Measurements from ENCODE around the gene SERPING1. TPM values are rescaled to one million over a fixed set of nuclear protein-coding genes. Genes with fewer than 3 reads are reported as not detected.

SERPING1 gene
- total and polyA plus RNA-seq, 2 of the 13 experiments (the other 11 are each of a cell fraction or from before 2014, with no cell fraction given), result 2.0 to 10.4 TPM

DNA sequence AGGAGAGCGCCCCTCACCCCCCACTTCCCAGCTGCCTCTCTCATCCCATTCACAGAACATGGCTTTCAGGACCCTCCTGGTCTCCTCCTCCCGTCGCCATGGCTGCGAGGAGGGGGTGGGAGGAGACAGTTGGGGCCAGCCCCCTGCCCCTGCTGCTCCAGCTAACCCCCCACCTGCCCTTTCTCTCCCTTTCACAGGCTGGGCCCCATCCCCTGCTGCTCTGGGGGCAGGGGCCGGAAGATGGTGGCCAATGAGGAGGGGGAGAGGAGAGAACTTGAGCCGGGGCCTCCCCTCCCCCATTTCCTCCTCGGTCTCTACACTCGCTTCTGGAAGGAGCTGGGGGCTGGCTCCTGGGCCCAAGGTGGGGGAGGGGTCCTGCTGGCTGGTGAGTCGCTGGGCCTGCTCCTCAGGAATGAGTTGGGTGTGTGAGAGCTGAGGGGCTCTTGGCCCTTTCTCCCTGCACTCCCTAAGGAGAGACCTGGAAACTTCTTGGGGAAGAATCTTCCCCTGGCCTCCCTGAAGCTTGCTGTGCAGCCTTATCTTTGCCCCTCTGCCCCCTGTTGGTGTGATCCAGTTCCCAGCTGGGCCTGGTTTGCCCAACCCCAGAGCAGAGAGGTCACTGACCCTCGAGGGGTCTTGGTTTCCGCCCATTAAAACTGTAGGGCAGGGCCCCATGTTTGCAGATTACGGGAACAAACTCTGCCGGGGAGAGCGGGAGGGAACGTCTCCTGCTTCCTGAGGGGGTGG lies 42.0 kb downstream of the SERPING1 start (continued):
- TF ChIP-seq ZNF660 (CRISPR knock-in tag; IDR thresholded peaks at IDR 0.05; ENCODE audit: borderline replicate concordance, low read depth), result no peak
- TF ChIP-seq, protein P1, sequence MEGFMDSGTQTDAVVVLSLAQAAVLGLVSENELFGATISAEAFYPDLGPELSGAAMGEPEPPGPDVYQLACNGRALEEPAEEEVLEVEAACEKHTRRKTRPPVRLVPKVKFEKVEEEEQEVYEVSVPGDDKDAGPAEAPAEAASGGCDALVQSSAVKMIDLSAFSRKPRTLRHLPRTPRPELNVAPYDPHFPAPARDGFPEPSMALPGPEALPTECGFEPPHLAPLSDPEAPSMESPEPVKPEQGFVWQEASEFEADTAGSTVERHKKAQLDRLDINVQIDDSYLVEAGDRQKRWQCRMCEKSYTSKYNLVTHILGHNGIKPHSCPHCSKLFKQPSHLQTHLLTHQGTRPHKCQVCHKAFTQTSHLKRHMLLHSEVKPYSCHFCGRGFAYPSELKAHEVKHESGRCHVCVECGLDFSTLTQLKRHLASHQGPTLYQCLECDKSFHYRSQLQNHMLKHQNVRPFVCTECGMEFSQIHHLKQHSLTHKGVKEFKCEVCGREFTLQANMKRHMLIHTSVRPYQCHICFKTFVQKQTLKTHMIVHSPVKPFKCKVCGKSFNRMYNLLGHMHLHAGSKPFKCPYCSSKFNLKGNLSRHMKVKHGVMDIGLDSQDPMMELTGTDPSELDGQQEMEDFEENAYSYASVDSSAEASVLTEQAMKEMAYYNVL (CRISPR knock-in tag; IDR thresholded peaks at IDR 0.05; ENCODE audit: borderline replicate concordance), result no peak
- no peak for TF ChIP-seq ZNF24 (IDR thresholded peaks at IDR 0.05)
- no peak for TF ChIP-seq ZNF333 (CRISPR knock-in tag; IDR thresholded peaks at IDR 0.05; ENCODE audit: borderline replicate concordance)
- TF ChIP-seq HNRNPL (IDR thresholded peaks at IDR 0.05; ENCODE audit: low read depth, low read length), result no peak
- no peak for TF ChIP-seq ISX (CRISPR knock-in tag; conservative IDR thresholded peaks at IDR 0.05)
- TF ChIP-seq SNAPC2 (CRISPR knock-in tag; IDR thresholded peaks at IDR 0.05), result no peak
- no peak for TF ChIP-seq ZNF564 (CRISPR knock-in tag; IDR thresholded peaks at IDR 0.05)
- TF ChIP-seq KDM5A (IDR thresholded peaks at IDR 0.05; ENCODE audit: borderline replicate concordance, low read length), result no peak
- no peak for TF ChIP-seq ZNF850 (CRISPR knock-in tag; conservative IDR thresholded peaks at IDR 0.05)
- TF ChIP-seq THAP11 (CRISPR knock-in tag; IDR thresholded peaks at IDR 0.05), result peak; percentile 35
- TF ChIP-seq RAD51 (IDR thresholded peaks at IDR 0.05; ENCODE audit: borderline replicate concordance), result no peak
- no peak for TF ChIP-seq ZNF7 (CRISPR knock-in tag; IDR thresholded peaks at IDR 0.05)
- TF ChIP-seq, protein P2, sequence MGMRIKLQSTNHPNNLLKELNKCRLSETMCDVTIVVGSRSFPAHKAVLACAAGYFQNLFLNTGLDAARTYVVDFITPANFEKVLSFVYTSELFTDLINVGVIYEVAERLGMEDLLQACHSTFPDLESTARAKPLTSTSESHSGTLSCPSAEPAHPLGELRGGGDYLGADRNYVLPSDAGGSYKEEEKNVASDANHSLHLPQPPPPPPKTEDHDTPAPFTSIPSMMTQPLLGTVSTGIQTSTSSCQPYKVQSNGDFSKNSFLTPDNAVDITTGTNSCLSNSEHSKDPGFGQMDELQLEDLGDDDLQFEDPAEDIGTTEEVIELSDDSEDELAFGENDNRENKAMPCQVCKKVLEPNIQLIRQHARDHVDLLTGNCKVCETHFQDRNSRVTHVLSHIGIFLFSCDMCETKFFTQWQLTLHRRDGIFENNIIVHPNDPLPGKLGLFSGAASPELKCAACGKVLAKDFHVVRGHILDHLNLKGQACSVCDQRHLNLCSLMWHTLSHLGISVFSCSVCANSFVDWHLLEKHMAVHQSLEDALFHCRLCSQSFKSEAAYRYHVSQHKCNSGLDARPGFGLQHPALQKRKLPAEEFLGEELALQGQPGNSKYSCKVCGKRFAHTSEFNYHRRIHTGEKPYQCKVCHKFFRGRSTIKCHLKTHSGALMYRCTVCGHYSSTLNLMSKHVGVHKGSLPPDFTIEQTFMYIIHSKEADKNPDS (CRISPR knock-in tag; IDR thresholded peaks at IDR 0.05), result no peak
- TF ChIP-seq, protein P3, sequence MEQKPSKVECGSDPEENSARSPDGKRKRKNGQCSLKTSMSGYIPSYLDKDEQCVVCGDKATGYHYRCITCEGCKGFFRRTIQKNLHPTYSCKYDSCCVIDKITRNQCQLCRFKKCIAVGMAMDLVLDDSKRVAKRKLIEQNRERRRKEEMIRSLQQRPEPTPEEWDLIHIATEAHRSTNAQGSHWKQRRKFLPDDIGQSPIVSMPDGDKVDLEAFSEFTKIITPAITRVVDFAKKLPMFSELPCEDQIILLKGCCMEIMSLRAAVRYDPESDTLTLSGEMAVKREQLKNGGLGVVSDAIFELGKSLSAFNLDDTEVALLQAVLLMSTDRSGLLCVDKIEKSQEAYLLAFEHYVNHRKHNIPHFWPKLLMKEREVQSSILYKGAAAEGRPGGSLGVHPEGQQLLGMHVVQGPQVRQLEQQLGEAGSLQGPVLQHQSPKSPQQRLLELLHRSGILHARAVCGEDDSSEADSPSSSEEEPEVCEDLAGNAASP (CRISPR knock-in tag; IDR thresholded peaks at IDR 0.05; ENCODE audit: borderline replicate concordance), result no peak
- no peak for TF ChIP-seq ZNF282 (IDR thresholded peaks at IDR 0.05; ENCODE audit: partially characterized antibody)
- TF ChIP-seq, protein P4, sequence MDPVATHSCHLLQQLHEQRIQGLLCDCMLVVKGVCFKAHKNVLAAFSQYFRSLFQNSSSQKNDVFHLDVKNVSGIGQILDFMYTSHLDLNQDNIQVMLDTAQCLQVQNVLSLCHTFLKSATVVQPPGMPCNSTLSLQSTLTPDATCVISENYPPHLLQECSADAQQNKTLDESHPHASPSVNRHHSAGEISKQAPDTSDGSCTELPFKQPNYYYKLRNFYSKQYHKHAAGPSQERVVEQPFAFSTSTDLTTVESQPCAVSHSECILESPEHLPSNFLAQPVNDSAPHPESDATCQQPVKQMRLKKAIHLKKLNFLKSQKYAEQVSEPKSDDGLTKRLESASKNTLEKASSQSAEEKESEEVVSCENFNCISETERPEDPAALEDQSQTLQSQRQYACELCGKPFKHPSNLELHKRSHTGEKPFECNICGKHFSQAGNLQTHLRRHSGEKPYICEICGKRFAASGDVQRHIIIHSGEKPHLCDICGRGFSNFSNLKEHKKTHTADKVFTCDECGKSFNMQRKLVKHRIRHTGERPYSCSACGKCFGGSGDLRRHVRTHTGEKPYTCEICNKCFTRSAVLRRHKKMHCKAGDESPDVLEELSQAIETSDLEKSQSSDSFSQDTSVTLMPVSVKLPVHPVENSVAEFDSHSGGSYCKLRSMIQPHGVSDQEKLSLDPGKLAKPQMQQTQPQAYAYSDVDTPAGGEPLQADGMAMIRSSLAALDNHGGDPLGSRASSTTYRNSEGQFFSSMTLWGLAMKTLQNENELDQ (CRISPR knock-in tag; IDR thresholded peaks at IDR 0.05; ENCODE audit: borderline replicate concordance), result no peak
- no peak for TF ChIP-seq ZNF75D (CRISPR knock-in tag; IDR thresholded peaks at IDR 0.05; ENCODE audit: borderline replicate concordance)
- no peak for TF ChIP-seq EHMT2 (IDR thresholded peaks at IDR 0.05; ENCODE audit: borderline replicate concordance, low read depth, low read length)
- TF ChIP-seq, protein P5, sequence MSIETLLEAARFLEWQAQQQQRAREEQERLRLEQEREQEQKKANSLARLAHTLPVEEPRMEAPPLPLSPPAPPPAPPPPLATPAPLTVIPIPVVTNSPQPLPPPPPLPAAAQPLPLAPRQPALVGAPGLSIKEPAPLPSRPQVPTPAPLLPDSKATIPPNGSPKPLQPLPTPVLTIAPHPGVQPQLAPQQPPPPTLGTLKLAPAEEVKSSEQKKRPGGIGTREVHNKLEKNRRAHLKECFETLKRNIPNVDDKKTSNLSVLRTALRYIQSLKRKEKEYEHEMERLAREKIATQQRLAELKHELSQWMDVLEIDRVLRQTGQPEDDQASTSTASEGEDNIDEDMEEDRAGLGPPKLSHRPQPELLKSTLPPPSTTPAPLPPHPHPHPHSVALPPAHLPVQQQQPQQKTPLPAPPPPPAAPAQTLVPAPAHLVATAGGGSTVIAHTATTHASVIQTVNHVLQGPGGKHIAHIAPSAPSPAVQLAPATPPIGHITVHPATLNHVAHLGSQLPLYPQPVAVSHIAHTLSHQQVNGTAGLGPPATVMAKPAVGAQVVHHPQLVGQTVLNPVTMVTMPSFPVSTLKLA (IDR thresholded peaks at IDR 0.05), result no peak
- TF ChIP-seq CHD2 (IDR thresholded peaks at IDR 0.05; ENCODE audit: low read depth, low read length), result no peak
